Dermis blood vessel endothelial cell (primary cell): ENCODE data around the gene UBE2S. TPM values are rescaled to one million over a fixed set of nuclear protein-coding genes. Genes with fewer than 3 reads are reported as not detected.
"Not testable (repeated sequence)": the region's sequence is repeated elsewhere in the genome, so short reads cannot be mapped to it uniquely, and the experiment has no call there.

Experiments used
- DNase-seq: peaks from one replicate; pipeline ENCODE4 v3.0.0; 2010
- total RNA-seq: library from RNA; depleted of rRNA; stranded (reverse); fragments of >200 nt; gene quantifications from 2 replicates; pipeline ENCODE4 v1.2.3, GENCODE V29; 2014

The UBE2S gene
- total RNA-seq, 1 donor from 2014 or later, result 47.8 TPM

GRCh38 chr19:55405638-55406037, 1.9 kb downstream of the UBE2S start:
- DNase-seq, result no peak

GRCh38 chr19:55402509-55402908, 5.1 kb downstream of the UBE2S start:
- DNase-seq, result no peak

- not testable (repeated sequence) for DNase-seq
Observed at GRCh38 chr19:55401390-55401789, 6.2 kb downstream of the UBE2S start.

DNA sequence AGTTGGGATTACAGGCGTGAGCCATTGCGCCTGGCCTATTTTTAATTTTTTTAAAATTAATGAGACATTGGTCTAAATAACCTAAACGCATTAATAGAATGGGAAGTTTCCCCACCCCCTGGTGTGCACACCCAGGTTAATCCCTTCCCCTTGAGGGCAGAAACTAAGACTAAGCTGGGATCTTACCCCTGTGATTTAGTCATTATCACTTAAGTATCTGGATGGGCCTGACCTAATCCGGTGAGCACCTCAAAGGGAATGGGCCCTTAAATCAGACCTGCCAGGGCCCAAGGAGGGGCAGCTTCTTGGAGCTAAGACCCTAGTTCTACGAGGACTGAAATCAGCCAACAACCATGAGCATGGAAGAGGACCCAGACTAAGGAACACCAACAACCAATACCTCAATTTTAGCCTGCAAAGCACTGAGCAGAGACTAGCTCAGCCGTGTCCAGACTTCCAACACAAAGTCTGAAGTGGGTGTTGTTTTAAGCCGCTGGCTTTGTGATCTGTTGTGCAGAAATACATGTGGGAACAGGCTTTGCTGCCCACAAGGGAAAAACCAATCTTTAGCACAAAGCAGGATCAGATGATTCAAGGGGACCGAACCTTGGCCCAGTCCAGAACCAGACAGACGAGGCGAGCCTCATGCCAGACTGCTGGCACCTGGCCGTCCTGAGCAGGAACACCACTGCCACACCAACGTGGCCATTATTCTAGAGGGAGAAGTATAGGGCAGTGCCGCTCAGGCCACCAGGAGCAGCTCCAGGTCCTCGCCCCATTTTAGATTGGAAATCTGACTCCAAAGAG, 7.1 kb downstream of the UBE2S start:
- no peak for DNase-seq

DNA sequence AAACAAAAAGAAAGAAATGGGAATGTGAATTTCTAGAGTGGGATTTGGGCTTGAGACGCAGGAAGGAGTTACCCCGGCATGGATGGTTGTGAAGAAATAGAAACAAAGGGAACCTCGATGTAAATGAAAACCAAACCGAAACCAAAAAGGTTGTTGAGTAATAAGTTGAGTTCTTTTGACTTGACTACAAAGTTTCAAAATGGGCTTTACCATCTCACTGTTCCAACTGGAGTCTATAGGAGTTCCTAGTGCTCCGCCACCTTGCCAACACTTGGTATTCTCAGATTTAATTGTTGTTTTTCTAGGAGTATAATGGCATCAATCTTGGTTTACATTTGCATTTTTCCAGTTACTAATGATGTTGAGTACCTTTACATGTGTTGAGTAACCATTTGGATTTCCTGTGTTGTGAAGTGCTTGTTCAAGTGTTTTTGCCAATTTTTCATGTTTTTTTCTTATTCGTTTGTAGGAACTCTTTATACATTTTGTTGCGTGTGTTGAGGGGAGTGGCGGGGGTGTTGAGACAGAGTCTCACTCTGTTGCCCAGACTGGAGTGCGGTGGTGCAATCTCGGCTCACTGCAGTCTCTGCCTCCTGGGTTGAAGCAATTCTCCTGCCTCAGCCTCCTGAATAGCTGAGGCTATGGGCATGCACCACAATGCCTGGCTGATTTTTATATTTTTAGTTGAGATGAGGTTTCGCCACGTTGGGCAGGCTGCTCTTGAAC, 9.2 kb downstream of the UBE2S start:
- DNase-seq, result no peak

DNA sequence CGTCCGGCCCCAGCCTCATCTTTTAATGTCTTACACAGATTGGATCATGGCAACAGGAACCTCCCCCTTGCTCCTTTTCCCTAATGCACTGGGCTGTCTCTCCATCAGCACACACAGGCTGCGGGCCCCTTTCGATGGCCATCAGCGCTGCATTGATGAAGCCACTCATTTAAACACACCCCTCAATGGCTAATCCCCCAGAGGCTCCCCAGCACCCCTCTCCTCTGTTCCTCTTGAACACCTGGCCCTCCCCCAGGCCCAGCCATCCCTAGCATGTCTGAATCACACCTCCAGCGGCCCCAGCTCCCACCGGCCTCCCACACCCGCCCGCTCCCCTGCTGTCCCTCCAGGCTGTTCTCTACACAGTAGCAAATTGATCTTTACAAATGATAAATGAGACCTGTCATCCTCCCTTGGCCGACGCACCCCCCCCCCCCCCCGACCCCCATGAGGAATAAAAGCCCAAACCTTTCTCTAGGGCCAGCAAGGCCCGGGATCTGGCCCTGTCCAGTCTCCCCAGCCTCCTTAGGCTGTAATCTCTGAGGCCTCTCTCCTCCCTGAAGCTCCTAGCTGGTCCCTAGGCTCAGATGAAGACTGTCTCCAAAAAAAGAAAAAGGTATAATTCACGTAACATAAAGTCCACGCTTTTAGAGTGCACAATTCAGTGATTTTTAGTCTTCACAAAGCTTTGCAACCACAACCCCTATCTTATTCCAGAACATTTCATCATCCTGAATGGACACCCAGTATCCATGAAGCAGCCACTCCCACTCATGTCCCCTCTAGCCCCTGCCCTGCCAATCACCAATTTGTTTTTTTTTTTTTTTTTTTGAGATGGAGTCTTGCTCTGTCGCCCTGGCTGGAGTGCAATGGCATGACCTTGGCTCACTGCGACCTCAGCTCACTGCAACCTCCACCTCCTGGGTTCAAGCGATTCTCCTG, 14.5 kb downstream of the UBE2S start:
- no peak for DNase-seq

GRCh38 chr19:55391702-55392615, 15.6 kb downstream of the UBE2S start:
- DNase-seq, result no peak

- DNase-seq, result no peak
Observed at GRCh38 chr19:55391191-55391670, 16.4 kb downstream of the UBE2S start.

DNA sequence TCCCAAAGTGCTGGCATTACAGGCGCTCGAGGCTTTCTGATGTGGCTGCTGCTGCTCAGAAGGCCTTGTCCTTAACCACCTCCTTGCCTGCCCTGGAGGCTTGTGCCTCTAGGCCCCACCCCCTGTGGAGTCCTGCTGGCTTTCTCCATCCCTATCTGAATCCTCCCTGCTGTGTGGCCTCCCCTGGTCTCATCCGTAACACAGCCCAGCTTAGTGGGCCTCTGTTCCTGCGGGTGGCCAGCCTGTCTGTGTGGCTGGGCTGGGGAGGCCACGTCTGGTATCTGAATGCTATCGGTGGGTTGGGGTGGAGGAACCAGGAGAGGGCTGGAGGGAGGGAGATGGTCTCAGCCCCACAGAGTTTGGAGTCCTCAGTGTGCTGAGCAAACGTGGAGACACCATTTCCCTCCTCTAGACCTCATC, 17.1 kb downstream of the UBE2S start:
- DNase-seq, result no peak

GRCh38 chr19:55389386-55390317, 17.9 kb downstream of the UBE2S start:
- DNase-seq, result no peak

DNA sequence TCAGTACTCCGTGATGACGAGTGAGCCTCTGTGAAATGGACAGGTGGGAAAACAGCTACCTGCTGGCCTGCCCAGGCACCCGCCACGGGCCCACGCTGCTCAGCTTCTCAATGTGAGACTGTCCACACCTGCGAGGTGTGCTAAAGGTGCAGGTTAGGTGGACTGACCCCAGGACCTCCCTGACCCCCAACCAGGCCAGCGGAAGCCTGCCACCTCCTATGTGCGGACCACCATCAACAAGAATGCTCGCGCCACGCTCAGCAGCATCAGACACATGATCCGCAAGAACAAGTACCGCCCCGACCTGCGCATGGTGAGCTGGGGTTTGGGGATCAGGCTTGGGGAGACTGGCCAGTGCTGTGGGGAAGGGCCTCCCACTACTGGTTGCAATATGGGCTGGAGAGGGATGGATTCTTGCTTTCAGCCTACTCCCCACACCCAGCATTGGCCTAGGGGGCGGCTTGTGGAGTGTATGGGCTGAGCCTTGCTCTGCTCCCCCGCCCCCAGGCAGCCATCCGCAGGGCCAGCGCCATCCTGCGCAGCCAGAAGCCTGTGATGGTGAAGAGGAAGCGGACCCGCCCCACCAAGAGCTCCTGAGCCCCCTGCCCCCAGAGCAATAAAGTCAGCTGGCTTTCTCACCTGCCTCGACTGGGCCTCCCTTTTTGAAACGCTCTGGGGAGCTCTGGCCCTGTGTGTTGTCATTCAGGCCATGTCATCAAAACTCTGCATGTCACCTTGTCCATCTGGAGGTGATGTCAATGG, 19.7 kb downstream of the UBE2S start:
- DNase-seq, result no peak

DNA sequence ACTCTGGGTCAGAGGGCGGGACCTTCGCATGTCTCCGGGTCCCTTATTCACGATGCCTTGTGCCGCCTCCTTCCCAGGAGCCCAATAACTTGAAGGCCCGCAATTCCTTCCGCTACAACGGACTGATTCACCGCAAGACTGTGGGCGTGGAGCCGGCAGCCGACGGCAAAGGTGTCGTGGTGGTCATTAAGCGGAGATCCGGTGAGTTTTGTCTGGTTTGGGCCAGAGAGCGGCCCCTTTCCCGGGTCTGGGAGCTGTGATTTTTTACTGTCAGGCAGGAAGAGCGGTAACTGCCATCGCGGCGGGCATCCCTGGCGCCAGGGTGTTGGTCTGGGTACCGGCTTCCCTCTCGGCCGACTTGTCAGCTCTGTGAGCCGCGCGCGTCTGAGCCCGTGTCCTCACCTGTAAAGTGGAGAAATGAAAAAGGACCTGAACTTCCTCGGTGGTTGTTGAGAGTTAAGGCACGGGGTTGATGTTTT, 21.1 kb downstream of the UBE2S start:
- no peak for DNase-seq

GRCh38 chr19:55385724-55386492, 21.7 kb downstream of the UBE2S start, which contains the start of gene RPL28:
RPL28 (plus strand) TSS chr19:55385932; CDS start chr19:55386358, 426 bp downstream.
- peak; percentile 99 for DNase-seq

GRCh38 chr19:55384920-55385723, 22.5 kb downstream of the UBE2S start:
- peak; percentile 95 for DNase-seq

GRCh38 chr19:55384131-55384919, 23.3 kb downstream of the UBE2S start, which contains the start of gene TMEM238:
TMEM238 (minus strand) TSS chr19:55384292; CDS start chr19:55384259, 33 bp downstream.
- no peak for DNase-seq

DNA sequence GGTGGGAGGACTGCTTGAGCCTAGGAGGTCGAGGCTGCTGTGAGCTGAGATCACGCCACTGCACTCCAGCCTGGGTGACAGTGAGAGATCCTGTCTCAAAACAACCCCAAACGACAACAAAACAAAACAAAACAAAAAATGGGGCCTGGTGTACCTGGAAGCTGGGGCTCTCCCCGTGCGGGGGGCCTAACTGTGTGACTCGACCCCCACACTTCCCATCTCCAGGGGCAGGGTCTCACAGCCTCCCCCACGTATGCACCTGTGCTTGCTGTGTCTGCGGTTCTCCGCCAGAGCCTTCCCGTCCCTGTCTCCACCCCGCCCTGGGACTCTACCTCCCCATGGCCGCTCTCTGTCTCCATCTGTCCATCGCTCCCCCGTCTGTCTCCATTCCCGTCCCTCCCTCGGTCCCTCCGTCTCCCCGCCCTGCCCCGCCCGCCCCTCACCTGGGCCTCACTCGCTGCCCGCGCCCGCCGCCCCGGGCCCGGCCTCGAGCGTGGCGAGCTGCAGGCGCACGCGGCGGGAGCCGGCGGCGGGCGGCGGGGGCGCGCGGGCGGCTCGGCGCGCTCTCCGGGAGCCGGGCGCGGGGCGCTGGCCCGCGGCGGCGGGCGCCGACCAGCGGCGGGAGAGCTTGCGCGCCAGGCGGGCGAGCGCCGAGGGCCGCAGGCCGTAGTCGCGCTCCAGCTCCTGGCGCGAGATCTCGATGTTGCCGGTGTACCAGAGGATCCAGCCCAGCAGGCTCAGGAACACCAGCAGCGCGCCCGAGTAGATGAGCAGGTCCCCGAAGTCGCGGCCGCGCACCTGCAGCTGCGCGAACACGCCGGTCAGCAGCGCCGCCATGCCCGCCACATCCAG, 24.1 kb downstream of the UBE2S start:
- peak; percentile 83 for DNase-seq
